Hindlimb muscle (tissue), 1 donor: ENCODE results near the gene ZNF3. TPM values are rescaled to one million over a fixed set of nuclear protein-coding genes. Genes with fewer than 3 reads are reported as not detected.

Experiments used
- DNase-seq: peaks from one replicate; pipeline ENCODE4 v3.0.0-alpha.2; 2013
- polyA plus RNA-seq: library from polyadenylated mRNA; unstranded; fragments of 120-200 nt; gene quantifications from one replicate; pipeline ENCODE4 v1.2.1, GENCODE V29; 2013; ENCODE audit not compliant: insufficient read length

The ZNF3 gene
- polyA plus RNA-seq, 1 donor: 29.8 TPM

DNA sequence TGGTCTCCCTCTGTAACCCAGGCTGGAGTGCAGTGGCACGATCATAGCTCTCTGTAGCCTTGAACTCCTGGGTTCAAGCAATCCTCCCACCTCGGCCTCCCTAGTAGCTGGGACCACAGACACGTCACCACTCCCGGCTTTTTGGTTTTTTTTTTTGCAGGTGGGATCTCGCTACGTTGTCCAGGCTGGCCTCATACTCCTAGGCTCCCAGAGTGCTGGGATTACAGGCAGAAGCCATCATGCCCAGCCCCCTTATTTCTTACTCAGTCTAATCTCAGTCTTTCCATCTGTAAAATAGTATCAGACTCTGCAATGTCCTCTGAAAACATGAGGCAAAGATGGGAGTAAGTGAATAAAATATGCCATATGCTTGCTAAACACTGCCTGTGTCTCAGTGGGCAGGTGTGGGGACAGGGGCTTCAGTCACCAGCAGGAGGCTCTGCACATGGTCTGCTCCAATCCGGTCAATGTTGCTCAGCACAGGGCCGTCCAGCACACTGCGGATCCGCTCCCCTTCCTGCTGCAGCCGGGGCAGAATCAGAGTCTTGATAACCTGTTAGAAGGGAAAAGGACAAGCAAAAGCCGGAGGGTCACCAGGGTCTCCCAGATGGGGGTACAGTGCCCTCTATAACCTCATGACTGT lies 28.1 kb upstream of the ZNF3 start:
- DNase-seq: no peak

DNA sequence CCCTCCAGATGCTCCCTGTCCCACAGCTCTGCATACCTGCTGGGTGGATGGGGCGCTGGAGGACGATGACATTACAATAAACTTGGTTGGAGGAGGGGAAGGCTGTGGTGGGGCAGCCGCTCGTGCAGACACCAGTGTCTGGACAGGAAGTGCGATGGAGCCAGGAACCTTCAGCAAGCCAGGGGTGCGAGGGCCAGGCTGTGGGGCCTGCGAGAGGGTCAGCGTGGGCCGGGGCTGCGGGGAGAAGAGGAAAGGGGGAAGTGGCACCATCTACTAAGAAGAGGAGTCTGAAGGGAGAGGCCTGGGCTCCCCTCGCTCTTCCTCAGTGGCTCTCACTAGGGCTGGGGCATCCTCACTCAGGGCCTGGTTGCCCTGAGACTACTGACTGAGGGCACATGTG lies 26.4 kb upstream of the ZNF3 start:
- no peak for DNase-seq

DNA sequence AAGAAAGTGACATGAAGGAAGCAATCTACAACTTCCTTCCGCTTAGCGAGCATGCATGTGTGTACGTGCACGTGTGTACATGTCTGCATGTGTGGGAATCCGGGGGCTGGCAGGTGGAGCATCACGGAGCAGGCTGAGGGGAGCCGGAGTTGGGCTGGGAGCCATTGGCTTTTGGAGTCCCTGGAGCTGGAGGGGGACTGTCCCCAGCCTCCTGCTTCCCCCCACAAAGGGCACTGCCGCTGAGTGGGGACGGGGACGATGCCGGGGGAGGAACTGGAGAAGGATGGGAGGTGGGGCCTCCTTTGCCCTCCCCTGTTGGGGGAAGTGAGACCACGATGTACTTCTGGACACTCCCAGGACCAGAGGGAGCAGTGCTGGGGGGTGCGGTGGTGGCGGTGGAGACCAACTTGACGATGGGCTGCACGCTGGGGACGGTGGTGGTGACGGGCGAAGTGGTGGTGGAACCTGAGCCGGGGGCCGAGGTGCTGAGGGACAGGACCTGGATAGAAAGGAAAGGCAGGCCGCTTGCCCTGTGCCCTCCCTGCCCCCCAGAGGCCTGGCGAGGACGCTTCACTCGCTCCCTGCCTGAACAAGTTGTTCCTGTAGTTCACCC lies 25.7 kb upstream of the ZNF3 start:
- no peak for DNase-seq

DNA sequence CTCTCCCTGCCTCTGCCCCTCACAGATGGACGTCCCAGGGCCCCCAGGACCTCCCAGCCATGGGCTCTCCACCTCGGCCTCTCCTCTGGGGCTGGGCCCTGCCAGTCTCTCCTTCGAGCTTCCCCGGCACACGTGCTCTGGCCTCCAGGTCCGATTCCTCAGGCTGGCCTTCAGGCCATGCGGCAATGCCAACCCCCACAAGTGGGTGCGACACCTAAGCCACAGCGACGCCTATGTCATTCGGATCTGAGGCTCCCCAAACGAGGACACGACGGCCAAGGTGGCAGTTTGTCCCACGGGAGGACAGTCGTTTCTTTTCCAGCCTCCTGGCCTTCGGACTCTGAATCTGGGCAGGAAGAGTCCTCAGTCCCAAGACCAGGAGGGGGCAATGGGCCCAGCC lies 25.1 kb upstream of the ZNF3 start:
- no peak for DNase-seq

DNA sequence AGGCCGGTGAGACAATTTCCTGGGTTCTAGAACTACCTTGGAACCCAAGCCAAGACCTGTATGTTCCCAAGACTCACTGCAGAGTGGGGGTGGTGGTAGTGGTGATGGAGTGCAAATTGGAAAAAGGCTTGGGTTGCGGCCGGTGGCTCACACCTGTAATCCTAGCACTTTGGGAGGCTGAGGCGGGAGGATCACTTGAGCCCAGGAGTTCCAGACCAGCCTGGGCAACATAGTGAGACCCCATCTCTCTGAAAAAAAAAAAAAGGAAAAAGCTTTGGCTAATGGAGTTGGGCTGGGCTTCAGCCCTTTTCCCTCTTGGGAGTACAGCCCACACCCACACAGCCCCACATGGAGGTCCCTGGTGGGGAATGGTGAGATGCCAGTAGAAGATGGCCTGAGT lies 24.0 kb upstream of the ZNF3 start:
- no peak for DNase-seq

DNA sequence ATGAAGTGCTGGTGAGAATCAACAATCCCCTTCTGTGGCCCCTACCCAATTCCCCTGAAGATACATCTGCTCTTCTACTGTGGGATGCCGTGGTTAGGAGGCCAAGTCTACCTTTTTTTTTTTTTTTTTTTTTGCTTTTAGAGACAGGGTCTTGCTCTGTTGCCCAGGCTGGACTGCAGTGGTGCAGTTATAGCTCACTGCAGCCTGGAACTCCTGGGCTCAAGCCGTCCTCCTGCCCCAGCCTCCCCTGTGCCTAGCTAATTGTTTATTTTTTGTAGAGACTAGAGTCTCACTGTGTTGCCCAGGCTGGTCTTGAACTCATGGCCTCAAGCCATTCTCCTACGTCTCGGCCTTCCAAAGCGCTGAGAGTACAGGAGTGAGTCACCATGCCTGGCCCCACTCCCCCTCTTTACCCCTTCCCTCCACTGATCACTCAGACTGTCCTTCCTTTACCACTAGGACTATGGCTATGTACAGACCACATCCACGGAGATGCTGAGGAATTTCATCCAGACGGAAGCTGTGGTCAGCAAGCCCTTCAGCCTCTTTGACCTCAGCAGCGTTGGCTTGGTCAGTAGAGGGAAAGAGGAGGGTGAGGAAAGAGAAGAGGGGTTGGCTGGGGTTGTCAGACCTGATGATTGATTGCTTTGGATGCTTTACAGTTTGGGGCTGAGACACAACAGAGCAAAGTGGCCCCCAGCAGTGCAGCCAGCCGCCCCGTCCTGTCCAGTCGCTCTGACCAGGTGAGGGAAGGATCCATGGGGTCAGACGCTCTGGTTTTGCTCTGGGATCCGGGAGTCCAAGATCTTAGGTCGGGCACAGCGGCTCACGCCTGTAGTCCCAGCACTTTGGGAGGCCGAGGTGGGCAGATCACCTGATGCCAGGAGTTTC lies 21.7 kb upstream of the ZNF3 start:
- no peak for DNase-seq

DNA sequence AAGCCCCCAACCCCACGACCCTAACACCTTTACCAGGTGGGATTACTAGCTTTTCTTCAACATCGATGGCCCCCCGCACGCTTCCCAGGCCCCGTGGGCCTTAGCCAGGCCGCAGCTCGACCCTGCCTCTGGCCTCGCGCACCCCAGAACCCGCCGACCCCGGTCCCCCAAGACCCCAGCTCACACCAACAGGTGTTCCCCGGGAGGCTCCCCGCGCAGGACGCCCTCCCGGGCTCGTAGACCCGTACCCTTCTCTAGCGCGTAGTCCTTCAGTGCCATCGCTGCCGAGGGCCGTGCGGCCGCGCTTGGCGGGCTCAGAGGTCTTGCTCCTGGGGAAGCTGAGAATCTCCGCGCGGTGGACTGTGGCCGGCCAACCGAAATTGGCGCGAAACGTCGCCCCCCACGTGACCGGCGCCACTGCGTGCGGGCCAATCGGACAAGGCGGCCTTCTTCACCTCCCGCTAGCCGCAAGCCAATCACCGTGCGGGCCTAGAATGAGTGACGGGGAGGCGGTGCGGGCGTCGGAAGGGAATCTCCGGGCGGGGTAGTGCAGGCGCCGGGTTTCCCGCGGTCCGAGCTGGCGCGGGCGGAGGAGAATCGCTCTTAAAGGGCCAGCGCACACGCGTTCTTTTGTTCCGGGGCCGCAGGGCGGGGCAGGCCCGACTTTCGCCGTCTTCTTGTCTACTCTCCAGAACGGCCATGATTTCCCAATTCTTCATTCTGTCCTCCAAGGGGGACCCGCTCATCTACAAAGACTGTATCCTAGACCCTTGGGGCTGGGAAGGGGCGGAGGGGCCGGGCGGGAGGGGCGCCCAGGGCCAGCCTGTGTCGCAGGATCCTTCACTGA lies 19.7 kb upstream of the ZNF3 start, which contains the start of the genes AP4M1 and MCM7:
TSS of gene AP4M1 (plus strand) at position 628 of the 847 bp plus-strand sequence. CDS start at position 700, 72 bp downstream.
TSS of gene MCM7 (minus strand) at position 382 of the 847 bp plus-strand sequence. CDS start at position 279, 103 bp downstream.
- peak; percentile 98 for DNase-seq

DNA sequence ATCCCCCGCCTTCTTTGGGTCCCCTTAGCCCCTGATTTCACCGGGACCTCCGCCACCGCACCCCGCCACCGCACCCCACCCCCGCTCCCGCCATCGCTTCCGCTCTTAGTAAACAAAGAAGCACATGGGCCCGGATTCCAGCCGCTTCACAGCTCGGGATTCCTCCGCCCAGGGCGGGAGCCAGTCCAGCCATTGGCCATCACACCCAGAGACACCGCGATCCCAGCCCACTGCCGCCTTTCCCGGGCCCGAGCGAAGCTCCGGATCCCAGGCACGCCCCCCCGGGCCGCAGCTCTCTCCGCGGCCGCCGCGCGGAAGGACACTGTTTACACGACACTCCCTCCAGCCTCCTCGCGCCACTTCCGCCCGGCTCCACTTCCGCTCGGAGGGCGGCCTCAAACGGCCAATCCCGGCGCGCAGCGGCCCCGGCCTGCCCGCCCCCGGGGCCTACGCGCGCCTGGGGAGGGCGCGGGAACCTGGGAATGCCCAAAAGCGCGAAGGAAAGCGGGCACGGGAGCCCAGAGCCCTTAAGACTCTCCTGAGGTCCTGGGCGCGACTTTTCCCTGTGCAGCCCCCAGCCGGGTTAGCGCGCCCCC lies 19.0 kb upstream of the ZNF3 start:
- DNase-seq: peak; percentile 97

DNA sequence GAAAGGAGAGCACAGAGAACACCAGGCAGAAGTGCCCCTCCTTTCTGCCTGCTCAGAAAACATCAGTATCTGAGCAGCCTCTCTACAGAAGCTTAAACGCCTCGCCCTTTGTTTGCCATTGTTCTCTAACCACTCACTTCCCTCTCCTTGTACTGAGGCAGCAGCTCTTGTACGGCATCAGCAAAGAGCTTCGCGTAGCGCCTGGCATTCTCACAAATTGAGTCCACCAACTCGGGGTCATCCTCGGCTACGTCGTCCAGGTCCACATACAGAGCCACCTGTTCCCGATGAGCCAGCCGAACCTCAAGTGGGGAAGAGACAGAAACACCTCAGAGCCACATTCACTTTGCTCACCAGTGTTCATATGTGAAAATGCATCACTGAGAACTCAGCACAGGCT lies 17.9 kb upstream of the ZNF3 start:
- no peak for DNase-seq

DNA sequence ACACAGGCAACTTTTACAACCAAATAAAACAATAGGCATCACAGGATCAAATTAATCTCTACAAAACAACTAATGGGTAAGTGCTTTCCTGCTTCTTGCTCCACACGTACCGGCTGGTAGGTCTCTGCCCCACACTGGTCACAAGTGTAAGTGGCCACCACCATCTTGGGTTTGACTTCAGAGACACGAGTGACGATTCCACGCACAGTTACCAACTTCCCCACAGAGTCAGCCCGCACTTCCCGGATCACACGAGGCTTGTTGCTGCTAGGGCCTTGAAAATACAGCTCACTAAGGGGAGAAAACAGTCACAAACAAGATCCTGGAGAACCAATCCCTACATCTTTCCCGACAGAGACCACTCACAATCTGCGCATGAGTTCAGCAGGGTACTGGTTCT lies 17.4 kb upstream of the ZNF3 start:
- DNase-seq: no peak

DNA sequence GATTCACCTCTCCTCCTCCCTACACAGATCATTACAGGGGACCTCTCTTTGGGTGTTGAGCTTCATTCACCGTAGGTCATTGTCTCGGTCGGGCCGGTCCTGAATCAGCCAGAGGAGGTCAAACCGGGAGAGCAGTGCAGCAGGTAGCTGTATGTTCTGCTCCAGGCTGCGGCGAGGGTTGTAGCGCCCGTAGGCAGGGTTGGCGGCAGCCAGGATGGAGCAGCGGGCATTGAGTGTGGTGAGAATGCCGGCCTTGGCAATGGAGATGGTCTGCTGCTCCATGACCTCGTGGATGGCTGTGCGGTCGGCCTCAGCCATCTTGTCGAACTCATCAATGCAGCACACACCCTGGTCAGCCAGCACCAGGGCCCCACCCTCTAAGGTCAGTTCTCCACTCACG lies 14.2 kb upstream of the ZNF3 start:
- no peak for DNase-seq

DNA sequence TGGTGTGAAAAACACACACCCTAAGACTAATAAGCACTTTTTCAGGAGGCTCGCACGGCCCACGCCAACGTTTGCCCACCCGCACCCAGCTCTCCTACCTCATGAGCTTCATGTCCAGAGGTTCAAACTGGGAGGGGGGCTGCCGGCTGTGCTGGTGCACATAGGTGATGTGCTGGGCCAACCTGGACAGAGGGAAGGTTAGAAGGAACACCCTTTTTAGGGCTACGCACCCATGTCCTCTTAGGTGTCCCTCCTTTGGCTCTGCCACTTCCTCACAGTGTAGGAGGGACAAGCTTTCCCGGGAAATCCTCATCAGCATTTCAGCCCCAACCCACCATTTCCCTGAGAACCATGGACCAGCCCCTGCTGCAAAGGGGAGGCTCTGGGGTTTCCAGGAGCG lies 13.8 kb upstream of the ZNF3 start:
- DNase-seq: no peak

DNA sequence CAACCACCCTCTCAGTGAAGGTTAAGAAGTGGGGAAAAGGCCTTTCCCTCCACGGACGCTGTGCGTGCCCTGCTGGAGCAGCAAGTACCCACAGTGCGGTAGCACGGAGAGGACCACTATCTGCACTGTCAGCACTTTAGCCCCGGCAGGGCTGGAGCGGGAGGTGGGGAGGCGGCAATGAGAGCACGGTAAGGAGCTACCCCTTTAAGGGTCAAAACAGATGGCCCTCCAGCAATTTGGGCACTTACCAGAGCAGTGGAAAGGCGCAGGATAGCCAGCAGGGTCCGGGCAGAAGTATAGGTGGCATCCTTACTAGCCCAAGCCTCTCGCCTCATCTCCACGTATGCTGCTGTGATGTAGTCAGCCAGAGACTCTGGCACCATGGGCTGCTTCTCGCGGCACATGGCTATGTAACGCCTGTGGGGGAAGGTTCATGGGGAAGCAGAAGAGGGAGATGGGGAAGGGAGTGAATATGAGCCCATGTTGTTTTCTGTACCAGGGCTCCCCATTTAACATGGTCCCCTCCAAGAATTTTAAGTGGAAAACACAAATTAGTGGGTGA lies 12.5 kb upstream of the ZNF3 start:
- DNase-seq: no peak

DNA sequence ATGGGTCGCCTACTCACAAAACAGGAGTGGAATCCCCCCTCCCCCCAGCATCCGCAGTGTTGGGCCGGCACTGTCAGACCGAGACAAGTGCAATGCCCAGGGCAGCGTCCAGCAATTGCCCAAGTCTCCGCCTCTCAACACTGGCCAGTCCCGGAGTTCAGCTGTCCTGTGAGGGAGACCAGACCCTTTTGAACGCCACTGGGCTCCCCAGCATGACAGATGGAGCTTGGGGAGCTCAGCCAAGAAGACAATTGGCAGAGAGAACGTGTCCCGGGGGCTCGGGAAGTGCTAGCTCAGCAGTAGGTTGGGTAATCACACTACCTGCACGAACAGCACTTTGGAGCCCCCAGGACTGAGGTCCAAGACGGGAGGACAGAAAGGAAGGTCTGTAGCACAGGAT lies 12.0 kb upstream of the ZNF3 start:
- no peak for DNase-seq

DNA sequence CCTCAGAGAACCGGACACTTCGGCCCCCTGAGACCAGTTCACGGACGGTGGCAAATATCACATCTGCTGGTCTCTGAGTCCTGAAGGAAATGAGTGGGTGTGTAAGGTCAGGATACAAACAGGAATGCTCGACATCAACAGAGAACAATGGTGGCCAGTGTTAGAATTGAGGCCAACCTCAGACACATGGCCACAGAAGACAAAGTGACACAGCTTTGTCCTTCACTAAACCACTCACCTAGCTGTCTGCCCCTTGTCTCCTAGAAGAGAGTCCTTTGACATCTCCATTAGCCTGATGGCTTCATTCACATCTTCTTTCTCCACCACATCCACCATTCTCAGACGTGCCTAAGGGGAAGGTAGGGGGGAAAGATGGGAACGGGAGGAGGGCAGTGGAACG lies 11.5 kb upstream of the ZNF3 start:
- DNase-seq: no peak

DNA sequence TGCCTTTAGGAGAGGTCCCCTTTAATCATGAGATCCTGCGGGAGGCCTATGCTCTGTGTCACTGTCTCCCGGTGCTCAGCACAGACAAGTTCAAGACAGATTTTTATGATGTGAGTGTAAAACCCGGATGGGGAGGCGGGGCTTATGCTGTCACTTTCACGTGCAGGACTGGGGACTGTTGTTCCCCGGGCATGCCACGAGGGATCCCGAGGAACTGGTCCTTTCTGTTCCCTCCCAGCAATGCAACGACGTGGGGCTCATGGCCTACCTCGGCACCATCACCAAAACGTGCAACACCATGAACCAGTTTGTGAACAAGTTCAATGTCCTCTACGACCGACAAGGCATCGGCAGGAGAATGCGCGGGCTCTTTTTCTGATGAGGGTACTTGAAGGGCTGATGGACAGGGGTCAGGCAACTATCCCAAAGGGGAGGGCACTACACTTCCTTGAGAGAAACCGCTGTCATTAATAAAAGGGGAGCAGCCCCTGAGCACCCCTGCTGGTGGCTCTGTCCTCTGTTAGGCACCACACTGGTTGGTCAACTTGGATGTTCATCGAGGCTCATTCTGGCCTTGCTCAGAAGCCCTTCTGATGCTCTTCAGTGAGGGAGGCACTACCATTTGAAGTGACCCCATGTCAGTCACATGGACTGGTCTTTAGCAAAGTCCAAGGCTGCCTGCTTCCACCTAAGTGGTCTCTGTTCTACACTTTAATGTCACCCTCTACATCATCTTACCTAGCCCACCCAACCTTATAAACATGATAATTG lies 10.1 kb upstream of the ZNF3 start:
- DNase-seq: no peak

DNA sequence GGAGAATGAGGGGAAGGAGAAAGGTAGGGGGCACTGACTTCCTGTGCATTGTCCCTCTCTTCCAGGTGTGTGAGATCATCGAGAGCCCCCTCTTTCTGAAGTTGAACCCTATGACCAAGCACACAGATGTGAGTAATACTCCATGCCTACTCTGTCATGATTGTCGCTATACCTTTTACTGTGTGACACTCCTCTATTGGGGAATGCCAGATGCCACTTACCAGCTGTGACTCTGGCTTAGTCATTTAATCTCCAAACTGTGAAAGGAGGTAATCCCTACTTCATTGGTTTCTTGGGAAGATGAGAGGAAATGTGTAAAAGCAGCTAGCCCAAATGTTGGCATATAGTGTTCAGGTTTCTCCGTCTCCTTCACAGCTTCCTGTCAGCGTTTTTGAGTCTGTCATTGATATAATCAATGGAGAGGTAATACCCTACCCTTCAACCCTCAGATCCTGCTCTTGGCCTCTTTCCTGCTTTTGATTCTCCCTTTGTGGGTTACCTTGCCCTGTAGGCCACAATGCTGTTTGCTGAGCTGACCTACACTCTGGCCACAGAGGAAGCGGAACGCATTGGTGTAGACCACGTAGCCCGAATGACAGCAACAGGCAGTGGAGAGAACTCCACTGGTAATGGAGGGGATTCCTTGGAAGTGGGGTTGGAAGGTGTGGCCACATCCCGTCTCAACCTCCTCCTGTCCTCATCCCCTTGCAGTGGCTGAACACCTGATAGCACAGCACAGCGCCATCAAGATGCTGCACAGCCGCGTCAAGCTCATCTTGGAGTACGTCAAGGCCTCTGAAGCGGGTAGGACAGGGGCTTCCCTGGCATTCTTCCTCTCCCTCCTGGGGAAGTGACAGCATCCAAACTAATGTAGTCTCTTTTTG lies 9.2 kb upstream of the ZNF3 start:
- no peak for DNase-seq

DNA sequence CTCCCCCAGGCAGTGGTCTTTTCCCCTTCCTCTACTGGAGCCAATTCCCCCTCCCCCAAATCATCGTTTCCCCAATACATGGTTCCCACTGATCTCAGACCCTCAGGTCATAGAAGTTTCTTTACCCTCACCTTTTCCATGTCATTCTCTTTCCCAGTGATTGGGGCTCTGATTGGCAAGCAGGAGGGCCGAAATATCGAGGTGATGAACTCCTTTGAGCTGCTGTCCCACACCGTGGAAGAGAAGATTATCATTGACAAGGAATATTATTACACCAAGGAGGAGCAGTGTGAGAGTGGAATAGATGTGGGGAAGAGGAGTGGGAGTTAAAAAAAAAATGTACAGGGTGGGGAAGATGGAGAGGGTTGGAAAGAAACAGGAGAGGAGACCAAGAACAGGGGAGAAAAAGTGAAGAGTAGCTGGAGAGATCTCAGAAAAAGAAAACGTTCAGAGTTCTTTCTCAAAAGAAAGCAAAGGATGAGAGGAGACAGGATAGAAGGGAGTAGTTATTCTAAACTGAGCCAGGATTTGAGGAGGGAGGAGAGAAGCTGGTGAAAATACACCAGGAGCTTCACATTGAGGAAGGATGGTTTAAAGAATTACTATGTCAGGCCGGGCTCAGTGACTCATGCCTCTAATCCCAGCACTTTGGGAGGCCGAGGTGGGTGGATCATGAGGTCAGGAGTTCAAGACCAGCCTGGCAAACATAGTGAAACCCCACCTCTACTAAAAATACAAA lies 8.1 kb upstream of the ZNF3 start:
- DNase-seq: no peak
